Activated T-cell treated with anti-CD3 and anti-CD28 coated beads, Interleukin-2, amount 50 U/mL, for 48 hours (primary cell): Measurements from ENCODE around the gene NOXO1.
A peak's percentile ranks its signal among the peaks of the same experiment; 100 is the strongest.

Experiments
- DNase-seq, 2 experiments: peaks; one replicate each; pipeline ENCODE4 v3.0.0-alpha.2; 2020

The NOXO1 gene

DNA sequence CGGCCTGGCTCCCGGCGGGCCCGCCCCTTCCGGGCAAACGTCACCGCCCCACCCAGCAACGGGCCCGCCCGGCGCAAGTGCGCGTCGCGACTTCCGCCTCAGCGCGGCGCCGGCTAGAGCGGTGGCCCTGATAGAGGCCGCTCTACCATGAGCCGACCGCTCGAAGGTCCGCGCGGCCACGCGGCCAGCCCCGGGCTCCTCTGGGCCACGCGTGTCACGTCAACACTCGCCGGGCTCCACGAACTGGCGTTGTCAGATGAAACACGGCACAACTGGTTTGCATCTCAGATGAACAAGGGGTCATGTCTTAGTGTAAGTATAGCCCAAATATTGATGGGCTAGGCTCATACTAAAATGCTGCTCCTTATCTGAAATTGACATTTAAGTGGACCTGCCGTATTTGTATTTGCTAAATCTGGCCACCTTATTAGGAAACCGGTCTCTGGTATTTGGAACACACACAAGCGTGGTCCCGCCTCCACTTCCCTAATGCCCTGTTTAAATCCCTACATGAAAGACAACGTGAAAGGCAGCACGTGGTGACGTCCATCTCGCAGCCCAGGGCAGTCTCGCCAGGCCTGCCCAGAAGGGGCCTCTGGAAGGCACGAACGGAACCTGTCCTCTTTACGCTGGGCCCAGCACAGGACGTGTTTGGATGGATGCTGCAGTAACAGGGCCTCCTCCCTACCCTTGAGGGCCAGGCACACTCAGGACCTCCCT lies 28.7 kb upstream of the NOXO1 start, which contains the start of gene ZNF598:
TSS of gene ZNF598 (minus strand) at position 31 of the 720 bp plus-strand sequence.
- peak; percentile 83 to 86 for DNase-seq

DNA sequence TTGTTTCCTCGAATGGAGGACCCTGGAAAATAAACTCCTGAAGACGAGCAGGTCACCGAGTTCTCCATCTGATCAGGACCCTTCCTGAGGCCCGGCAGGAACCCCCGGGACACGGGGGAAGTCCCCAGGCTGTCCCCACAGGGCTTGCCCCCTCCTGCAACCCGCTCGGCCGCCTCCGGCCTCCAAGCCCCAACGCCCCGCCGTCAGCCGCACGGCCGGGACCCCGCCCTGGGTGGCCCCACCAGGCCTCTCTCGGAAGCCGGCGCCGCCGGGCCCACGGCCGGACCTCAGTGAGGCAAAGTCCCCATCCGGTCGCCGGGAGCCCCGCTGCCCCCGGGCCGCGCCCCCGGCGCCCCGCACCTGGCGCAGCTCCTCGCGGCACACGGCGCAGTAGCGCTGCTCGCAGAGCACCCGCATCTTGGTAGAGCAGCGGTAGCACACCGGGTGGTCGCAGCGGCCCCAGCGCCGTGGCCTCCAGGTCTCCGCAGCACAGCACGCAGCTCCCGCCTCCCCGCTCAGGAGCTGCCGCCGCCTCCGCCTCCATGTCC lies 28.0 kb upstream of the NOXO1 start:
- DNase-seq = peak in 1 of 2 experiments; percentile 57

- peak; percentile 67 to 69 for DNase-seq
Measured at GRCh38 chr16:2008631-2009163, 27.4 kb upstream of the NOXO1 start.

DNA sequence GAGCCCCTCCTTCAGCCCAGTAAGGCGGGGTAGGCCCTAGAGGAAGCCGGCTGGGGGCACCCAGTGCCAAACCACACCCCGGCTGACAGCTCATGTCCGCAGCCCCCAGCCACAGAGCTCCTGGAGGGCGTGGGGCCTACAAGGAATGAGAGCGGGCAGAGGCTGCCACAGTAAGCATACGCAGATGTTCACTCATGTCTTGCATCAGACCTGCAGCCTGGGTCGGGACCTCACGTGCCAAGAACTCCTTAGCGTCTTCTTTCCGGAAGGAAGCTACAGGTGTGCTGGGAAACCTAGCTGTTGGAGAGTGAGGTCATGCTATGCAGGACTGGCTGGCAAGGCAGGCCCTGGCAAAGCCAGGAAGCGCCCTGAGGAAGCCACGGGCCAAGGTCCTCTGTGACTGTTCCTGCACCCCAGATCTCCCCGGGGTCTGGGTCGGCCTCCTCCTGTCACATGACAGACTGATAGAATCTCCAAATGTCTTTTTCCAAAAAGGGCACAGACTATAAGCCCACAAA lies 26.8 kb upstream of the NOXO1 start:
- peak; percentile 50 to 57 for DNase-seq

- DNase-seq = no peak
Measured at GRCh38 chr16:2007081-2007836, 26.0 kb upstream of the NOXO1 start.

- DNase-seq = no peak
Measured at GRCh38 chr16:2006317-2006716, 25.0 kb upstream of the NOXO1 start.

GRCh38 chr16:2005646-2006045 lies 24.4 kb upstream of the NOXO1 start:
- DNase-seq = no peak

DNA sequence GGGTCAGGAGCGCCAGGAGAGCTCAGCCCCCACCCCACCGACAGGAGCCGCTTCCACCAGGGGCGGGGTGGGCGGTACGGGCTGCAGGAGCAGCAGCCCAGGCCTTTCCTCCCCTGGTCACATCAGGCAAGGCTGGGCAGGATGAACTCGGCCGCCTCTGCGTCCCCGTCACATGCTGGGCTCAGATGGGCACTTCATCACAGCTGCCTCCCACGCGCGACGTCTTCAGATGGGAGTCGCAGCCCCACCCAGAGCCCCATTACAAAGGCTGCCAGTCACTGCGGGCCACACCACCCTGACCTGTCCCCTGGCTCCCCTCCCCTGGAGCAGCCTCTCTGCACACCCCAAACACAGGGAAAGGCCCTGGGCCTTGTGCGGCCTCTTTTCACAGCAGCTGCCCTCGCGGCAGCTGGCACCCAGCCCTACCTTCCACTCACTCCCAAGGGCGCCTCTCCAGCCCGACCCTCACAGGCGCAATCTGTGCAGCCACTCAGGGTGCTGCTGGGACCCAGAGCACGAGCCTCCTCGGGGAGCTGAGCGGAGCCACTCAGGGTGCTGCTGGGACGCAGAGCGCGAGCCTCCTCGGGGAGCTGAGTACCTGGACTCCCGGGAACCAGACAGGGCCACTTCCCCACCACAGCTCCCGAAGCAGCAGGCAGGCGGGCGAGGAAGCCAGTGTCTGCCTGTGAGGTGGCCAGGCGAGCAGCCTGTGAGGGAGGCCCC lies 23.7 kb upstream of the NOXO1 start:
- no peak for DNase-seq

DNA sequence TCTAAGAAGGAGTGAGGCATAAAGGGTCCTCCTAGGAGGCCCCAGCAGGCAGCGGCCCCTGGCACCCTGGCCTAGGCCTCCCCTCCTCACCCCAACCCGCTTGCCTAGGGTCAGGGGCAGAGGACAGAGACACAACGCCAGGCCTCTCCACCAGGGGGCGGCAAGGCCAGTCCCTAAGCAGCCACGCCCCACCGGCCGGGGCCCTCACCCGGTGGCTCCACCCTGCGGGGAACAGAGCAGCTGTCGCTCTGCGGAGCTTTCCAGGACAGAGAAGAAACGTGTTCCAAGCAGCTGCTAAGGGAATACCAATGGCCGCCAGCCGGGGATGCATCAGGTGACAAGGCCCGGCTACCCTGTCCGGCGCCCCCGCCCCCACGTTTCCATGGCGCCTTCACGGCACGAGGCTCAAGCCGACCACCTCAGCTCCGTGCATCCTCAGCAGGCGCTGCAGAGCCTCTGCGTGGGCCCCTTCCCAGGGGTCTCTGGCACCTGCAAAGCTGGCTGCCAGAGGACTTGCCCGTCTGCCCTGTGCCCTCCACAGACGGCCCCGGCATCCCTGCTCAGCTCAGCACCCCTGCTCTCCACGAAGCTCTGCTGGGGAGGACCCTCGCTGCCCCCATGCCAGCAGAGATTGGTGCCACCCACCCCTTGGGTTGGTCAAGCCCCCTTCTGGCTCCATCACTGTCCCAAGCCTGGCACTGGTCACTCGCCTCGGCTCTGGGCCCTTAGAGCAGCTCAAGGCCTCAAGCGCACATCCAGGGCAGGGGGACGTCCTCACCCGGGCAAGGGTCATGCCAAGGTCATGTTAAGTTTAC lies 22.8 kb upstream of the NOXO1 start:
- DNase-seq = peak; percentile 95 to 96

DNA sequence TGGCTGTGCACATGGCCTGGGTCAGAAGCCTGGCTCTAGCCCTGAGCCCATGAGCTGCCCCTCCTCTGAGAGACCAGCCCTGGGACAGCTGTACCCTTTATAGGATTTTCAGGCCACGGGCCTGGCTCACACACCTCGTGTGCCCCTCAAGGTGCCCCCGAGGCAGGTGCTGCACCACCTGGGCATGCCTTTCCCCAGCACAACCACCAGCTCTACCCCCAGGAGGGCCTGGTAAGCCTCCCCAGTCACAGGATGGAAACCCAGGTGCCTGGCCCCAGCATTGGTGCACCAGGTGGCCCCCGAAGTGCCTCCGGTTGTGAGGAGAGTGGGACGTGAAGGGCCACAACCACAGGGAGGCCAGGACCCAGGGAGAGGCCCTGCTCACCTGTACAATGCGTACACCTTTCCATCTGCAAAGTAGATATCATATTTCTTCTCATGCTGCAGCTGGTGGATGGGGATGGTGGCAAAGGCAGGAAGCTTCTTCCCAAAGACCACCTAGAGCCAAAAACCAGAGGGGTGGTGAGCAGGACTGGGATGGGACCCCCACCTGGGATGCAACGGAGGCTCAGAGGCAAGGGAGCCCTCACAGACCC lies 22.1 kb upstream of the NOXO1 start:
- DNase-seq = no peak

GRCh38 chr16:2002406-2003230 lies 21.3 kb upstream of the NOXO1 start:
- no peak for DNase-seq

GRCh38 chr16:2001456-2002355 lies 20.4 kb upstream of the NOXO1 start:
- no peak for DNase-seq

- no peak for DNase-seq
Measured at GRCh38 chr16:2001035-2001434, 19.8 kb upstream of the NOXO1 start.

DNA sequence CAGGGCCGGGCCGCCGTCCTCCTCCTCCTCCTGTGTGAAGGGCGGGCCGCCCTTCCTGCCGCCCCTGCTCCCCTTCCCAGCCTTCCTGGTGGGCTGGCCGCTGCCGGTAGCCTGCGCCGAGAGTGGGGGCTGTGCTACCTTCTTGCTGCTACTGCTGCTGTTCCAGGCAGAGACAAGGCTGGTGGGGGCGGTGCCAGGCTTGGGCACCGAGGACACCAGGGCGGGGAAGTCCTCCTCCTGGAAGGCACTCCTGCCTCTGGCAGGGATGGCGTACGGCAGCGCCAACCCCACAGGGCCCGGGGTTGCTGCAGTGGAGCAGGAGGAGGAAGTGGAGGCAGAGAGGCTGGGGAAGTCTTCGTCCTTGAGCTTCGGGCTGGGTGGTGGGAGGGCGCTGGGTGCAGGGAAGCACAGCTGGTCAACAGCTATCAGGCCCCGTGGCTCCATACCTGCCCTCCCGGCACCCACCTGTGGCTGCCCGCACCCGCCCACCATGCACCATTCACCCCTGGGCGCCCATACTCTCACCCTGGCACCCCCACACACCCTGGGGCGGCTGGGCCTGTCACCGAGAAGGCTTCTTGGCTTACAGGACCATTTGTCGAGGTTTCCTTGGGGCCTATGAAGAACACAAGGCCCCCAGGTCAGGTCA lies 18.7 kb upstream of the NOXO1 start:
- DNase-seq = no peak

- no peak for DNase-seq
Measured at GRCh38 chr16:1998852-1999801, 17.9 kb upstream of the NOXO1 start.

- no peak for DNase-seq
Measured at GRCh38 chr16:1998360-1998835, 17.1 kb upstream of the NOXO1 start.
